Endothelial cell of umbilical vein (primary cell): ENCODE measurements around the gene TDRKH. TPM values are rescaled to one million over a fixed set of nuclear protein-coding genes. Genes with fewer than 3 reads are reported as not detected.

Source experiments
- BruUV-seq: library from RNA; stranded (reverse); fragments of 400-500 nt; replicated peaks from 2 replicates; lab custom pipeline; 2021; lab: Mats Ljungman, UMichigan
- CTCF ChIA-PET: fragments of 300-600, 350-600 bp; sonication (Branson Sonifier 250); formaldehyde crosslinking; loops from one replicate; lab custom pipeline; 2021; ENCODE audit warnings: antibody characterized with exemption, inconsistent platforms; lab: Charles Lee
- POLR2A ChIA-PET: fragments of 300-600, 350-600 bp; sonication (Branson Sonifier 250); formaldehyde crosslinking; loops from one replicate; lab custom pipeline; 2021; ENCODE audit warnings: antibody characterized with exemption, inconsistent platforms; lab: Charles Lee
- DNase-seq: peaks from one replicate; pipeline ENCODE4 v3.0.0-alpha.2; 2011; ENCODE audit warnings: low read depth, low spot score
- FAIRE-seq: peaks from 2 replicates; lab custom pipeline; 2011; peaks lifted over from hg19 to GRCh38; lab: Jason Lieb, UNC
- H2AFZ ChIP-seq: 2 replicates; pipeline ENCODE4 v1.6.0; 2012; ENCODE audit warnings: low read depth, low read length, control low read depth, inconsistent platforms
- H3K27ac ChIP-seq: 2 replicates; pipeline ENCODE4 v1.5.1; 2011; ENCODE audit warnings: low read depth, mild to moderate bottlenecking, control low read depth, low read length, moderate library complexity; ENCODE audit not compliant: insufficient read depth
- H3K27me3 ChIP-seq, 2 experiments: 2 replicates each; pipeline versions ENCODE4 v1.6.0 to v1.6.1; 2011; ENCODE audit warnings: low read length in 2 of 2, mixed read lengths in 1 of 2; ENCODE audit not compliant: control insufficient read depth in 2 of 2, insufficient read depth in 2 of 2
- H3K36me3 ChIP-seq, 2 experiments: 2 replicates in 1 of 2; 3 replicates in 1 of 2; pipeline ENCODE4 v1.5.1; 2011; ENCODE audit warnings: low read length in 2 of 2, mild to moderate bottlenecking in 1 of 2, moderate library complexity in 1 of 2; ENCODE audit not compliant: control insufficient read depth in 2 of 2, insufficient read depth in 2 of 2; ENCODE audit errors: extremely low read depth in 1 of 2
- H3K4me1 ChIP-seq: 3 replicates; pipeline ENCODE4 v1.5.1; 2011; ENCODE audit warnings: mild to moderate bottlenecking, low read length; ENCODE audit not compliant: control insufficient read depth, insufficient read depth; ENCODE audit errors: extremely low read depth
- H3K4me2 ChIP-seq: 2 replicates; pipeline ENCODE4 v1.6.1; 2011; ENCODE audit warnings: low read length, control low read depth, mixed read lengths; ENCODE audit not compliant: insufficient read depth
- H3K4me3 ChIP-seq, 3 experiments: fragments of 200-600 bp in 1 of 3; sonication (generic), shearing (Covaris generic) in 1 of 3; replicated peaks in 1 of 3; 2 replicates each; pipeline ENCODE4 v1.5.1; 2011 to 2016; ENCODE audit warnings: control low read depth in 3 of 3, low read length in 3 of 3, mild to moderate bottlenecking in 2 of 3, inconsistent platforms in 1 of 3, low read depth in 1 of 3, moderate library complexity in 1 of 3; ENCODE audit not compliant: insufficient read depth in 1 of 3
- H3K79me2 ChIP-seq: 2 replicates; pipeline ENCODE4 v1.6.0; 2012; ENCODE audit warnings: low read length, inconsistent platforms; ENCODE audit not compliant: control insufficient read depth, insufficient read depth
- H3K9ac ChIP-seq: replicated peaks from 2 replicates; pipeline ENCODE3; 2011; ENCODE audit warnings: low read length, control low read depth; ENCODE audit not compliant: insufficient read depth; ENCODE audit errors: extremely low read depth
- H3K9me1 ChIP-seq: replicated peaks from 3 replicates; pipeline ENCODE4 v1.6.0; 2011; ENCODE audit warnings: mild to moderate bottlenecking, low read length; ENCODE audit not compliant: control insufficient read depth, insufficient read depth; ENCODE audit errors: extremely low read depth
- H3K9me3 ChIP-seq: replicated peaks from 2 replicates; pipeline ENCODE4 v1.5.1; 2012; ENCODE audit warnings: low read length, inconsistent platforms; ENCODE audit not compliant: control insufficient read depth, insufficient read depth
- H4K20me1 ChIP-seq: replicated peaks from 2 replicates; pipeline ENCODE3; 2011; ENCODE audit warnings: mild to moderate bottlenecking, low read length; ENCODE audit not compliant: control insufficient read depth, insufficient read depth; ENCODE audit errors: extremely low read depth
- CTCF ChIP-seq, 2 donors: IDR thresholded peaks; 1 replicate in 1 of 2; 2 replicates in 1 of 2; pipeline ENCODE4 v1.5.1; 2011; ENCODE audit warnings: low read length in 2 of 2, mild to moderate bottlenecking in 2 of 2, moderate library complexity in 2 of 2, control low read depth in 1 of 2, inconsistent platforms in 1 of 2, low read depth in 1 of 2; ENCODE audit not compliant: insufficient read depth in 1 of 2; ENCODE audit errors: extremely low read depth in 1 of 2
- EZH2 ChIP-seq: IDR thresholded peaks from 2 replicates; pipeline ENCODE4 v1.6.1; 2012; ENCODE audit warnings: borderline replicate concordance, low read depth, mild to moderate bottlenecking, moderate library complexity, low read length, inconsistent platforms; ENCODE audit not compliant: severe bottlenecking
- FOS ChIP-seq: IDR thresholded peaks from 2 replicates; pipeline ENCODE4 v1.6.1; 2011; ENCODE audit warnings: mild to moderate bottlenecking, low read length, moderate library complexity, borderline replicate concordance; ENCODE audit not compliant: insufficient read depth
- GATA2 ChIP-seq: IDR thresholded peaks from 2 replicates; pipeline ENCODE4 v1.7.0; 2011; ENCODE audit warnings: low read depth, mild to moderate bottlenecking, moderate library complexity, mixed read lengths, low read length; ENCODE audit not compliant: insufficient read length, insufficient read depth
- JUN ChIP-seq: IDR thresholded peaks from 2 replicates; pipeline ENCODE4 v1.6.1; 2011; ENCODE audit warnings: borderline replicate concordance, low read depth; ENCODE audit not compliant: insufficient read length, insufficient read depth
- MAX ChIP-seq: IDR thresholded peaks from 2 replicates; pipeline ENCODE4 v1.6.1; 2011; ENCODE audit not compliant: insufficient read depth, insufficient read length
- MYC ChIP-seq: IDR thresholded peaks from one replicate; pipeline ENCODE4 v1.6.1; 2011; ENCODE audit warnings: mild to moderate bottlenecking, low read depth, low read length
- POLR2A ChIP-seq: IDR thresholded peaks from 2 replicates; pipeline ENCODE4 v1.6.1; 2012; ENCODE audit warnings: low read depth, mild to moderate bottlenecking, control low read depth, low read length
- POLR2AphosphoS5 ChIP-seq: IDR thresholded peaks from 2 replicates; pipeline ENCODE4 v1.6.1; 2012; ENCODE audit warnings: low read depth, mild to moderate bottlenecking, control low read depth, low read length, moderate library complexity; ENCODE audit not compliant: insufficient read depth
- dilution Hi-C: fragments of 300-500 bp; cut with MboI; formaldehyde crosslinking; loops from one replicate; pipeline ENCODE4 v1.15.0; 2019; ENCODE audit warnings: low sequenced_read_pairs; ENCODE audit not compliant: extremely low pct_ligation_motif_present
- intact Hi-C: fragments of 100-400 bp; cut with micrococcal nuclease; formaldehyde crosslinking; loops from one replicate; pipeline ENCODE4 v1.10.0; 2022
- polyA plus RNA-seq, 4 experiments: library from polyadenylated mRNA; depleted of rRNA in 3 of 4; stranded (reverse) in 3 of 4; unstranded in 1 of 4; fragments of >200 nt; gene quantifications; 2 replicates each; pipeline versions ENCODE4 v1.2.1 to v1.2.3, GENCODE V29; 2011 to 2012; ENCODE audit warnings: missing spikeins in 1 of 4
- total RNA-seq: library from RNA; stranded (reverse); gene quantifications from 2 replicates; pipeline ENCODE4 v1.2.3, GENCODE V29; 2021

Gene TDRKH
- total and polyA plus RNA-seq, 2 donors (not counting 3 experiments of a cell fraction or from before 2014, with no cell fraction given) = 3.9 to 9.6 TPM

- H3K27ac ChIP-seq = no peak overlapping the region
- TF ChIP-seq MAX = no peak
- no peak for TF ChIP-seq POLR2A
- TF ChIP-seq GATA2 = no peak
- no peak for TF ChIP-seq FOS
- TF ChIP-seq JUN = no peak
- no peak for TF ChIP-seq POLR2AphosphoS5
- no peak for TF ChIP-seq MYC
- TF ChIP-seq CTCF (IDR thresholded peaks at IDR 0.05; ENCODE audit: extremely low read depth in 1 of 2, insufficient read depth in 1 of 2, low read depth in 1 of 2, low read length in 2 of 2) = no peak
- no peak for TF ChIP-seq EZH2
Measured at GRCh38 chr1:151814426-151814825, 24.1 kb upstream of the TDRKH start.

More at GRCh38 chr1:151814426-151814825, 24.1 kb upstream of the TDRKH start:
- H3K36me3 ChIP-seq = no peaks in the 10 kb centered on the region
- POLR2A ChIA-PET = no interaction called here
- H3K79me2 ChIP-seq = no peaks in the 10 kb centered on the region
- no TSS peak for BruUV-seq
- H2AFZ ChIP-seq = no peak overlapping the region
- H3K4me1 ChIP-seq = no peaks in the 10 kb centered on the region
- dilution Hi-C loops = no loop called here
- H3K9me3 ChIP-seq = no peaks in the 10 kb centered on the region
- H3K9ac ChIP-seq = no peak overlapping the region
- CTCF ChIA-PET = no interaction called here
- FAIRE-seq (no peak), DNase-seq (no peak)
- no peak overlapping the region for H3K4me2 ChIP-seq
- no peaks in the 10 kb centered on the region for H4K20me1 ChIP-seq
- H3K9me1 ChIP-seq = no peaks in the 10 kb centered on the region
- no peak overlapping the region for H3K4me3 ChIP-seq
- intact Hi-C loops = no loop called here
- H3K27me3 ChIP-seq = peaks cover 3 to 6% of the 10 kb centered on the region in 2 experiments
